ENCODE results near the gene FSCB.

FSCB gene

DNA sequence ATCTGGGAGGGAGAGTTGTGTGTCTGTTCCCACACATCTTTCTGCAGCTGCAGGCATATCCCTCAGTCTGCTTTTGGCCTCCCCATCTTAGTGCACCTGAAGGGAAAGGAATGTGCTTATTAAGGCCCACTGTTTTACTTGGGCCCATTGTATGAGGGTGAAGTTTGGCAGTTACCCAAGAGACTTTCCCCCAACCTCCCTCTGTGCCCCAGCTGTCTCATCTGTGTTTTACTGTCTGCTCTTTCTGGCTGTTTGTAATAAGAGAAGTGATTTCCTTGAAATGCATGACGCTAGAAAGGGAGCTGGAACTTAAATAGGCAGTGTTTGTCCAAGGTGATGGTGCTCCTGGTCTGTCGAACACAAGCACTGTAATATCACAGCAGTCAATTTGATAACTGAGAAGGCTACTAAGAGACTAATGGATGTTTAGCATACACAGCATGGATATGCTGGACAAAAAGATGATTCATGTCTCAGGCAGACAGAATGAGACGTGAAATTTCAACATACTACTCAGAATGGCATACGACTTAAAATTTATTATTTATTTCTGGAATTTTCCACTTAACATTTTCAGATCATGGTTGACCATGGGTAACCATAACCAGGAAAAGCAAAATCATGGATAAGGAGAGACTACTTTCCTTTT lies 43.6 kb downstream of the FSCB start:
- Histone ChIP-seq H3K9ac (ENCODE audit: low read depth, low read length) (no peak overlapping the region), H3K9me3 (ENCODE audit: control insufficient read depth, insufficient read depth, low read length) (no peaks in the 10 kb centered on the region)

DNA sequence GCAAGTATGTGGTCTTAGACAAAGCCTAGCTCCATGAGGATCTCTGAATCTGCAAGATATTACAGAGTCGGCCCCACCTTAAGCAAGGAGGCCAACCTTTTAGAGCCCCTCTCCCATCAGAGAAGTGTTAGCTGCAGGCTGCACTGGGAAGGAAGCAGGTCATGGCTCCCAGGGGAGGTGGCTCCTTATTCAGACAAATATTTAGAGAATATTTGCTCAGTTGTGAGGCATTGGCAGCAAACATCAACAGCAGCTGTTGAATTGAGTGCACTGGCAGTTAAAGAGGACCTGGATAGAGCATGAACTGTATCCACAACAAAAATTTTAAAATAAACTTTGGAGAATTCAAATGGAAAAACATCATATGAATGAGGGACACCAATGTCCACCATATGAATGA lies 44.7 kb downstream of the FSCB start:
- Histone ChIP-seq H3K36me3 (ENCODE audit: insufficient read depth, low read length) (no peaks in the 10 kb centered on the region), H3K9ac (ENCODE audit: low read depth, low read length) (no peak overlapping the region), H3K9me3 (ENCODE audit: control insufficient read depth, insufficient read depth, low read length) (no peaks in the 10 kb centered on the region), H3K4me1 (ENCODE audit: insufficient read depth, low read length) (no peaks in the 10 kb centered on the region)

More for the DNA sequence above, 43.6 kb downstream of the FSCB start:
- no peaks in the 10 kb centered on the region for H3K36me3 ChIP-seq (ENCODE audit: insufficient read depth, low read length)
- H3K4me1 ChIP-seq (ENCODE audit: insufficient read depth, low read length): no peaks in the 10 kb centered on the region

DNA sequence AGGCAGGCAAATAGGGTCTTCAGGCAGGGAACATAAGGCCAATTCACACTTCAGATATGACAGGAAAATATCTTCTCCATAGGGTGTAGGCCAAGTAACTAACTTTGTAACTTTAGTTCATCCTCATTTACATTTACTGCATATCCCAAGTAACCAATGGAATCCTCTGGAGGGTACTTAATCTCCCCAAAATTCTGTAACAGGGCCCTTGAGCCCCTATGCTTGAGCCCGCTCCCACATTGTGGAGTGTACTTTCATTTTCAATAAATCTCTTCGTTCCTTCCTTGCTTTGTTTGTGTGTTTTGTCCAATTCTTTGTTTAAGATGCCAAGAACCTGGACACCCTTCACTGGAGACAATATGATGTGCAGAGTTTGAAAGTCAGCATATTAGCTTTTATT lies 45.3 kb downstream of the FSCB start:
- Histone ChIP-seq H3K4me1 (ENCODE audit: insufficient read depth, low read length) (no peaks in the 10 kb centered on the region), H3K36me3 (ENCODE audit: insufficient read depth, low read length) (no peaks in the 10 kb centered on the region), H3K9ac (ENCODE audit: low read depth, low read length) (no peak overlapping the region), H3K9me3 (ENCODE audit: control insufficient read depth, insufficient read depth, low read length) (no peaks in the 10 kb centered on the region)
